COLO829 (cell line): ENCODE results near the gene CATSPER4.

Source experiments
- DNase-seq: peaks from one replicate; pipeline ENCODE4 v3.0.0; 2012; ENCODE audit warnings: low spot score

Gene CATSPER4

GRCh38 chr1:26190373-26190987, at the start of gene CATSPER4:
Gene CATSPER4 (plus strand): TSS chr1:26190602. CDS start chr1:26190628, 26 bp downstream.
- peak; percentile 47 for DNase-seq

GRCh38 chr1:26142159-26142558, 48.2 kb upstream of the CATSPER4 start:
- no peak for DNase-seq

GRCh38 chr1:26145041-26145959, 45.1 kb upstream of the CATSPER4 start:
- peak; percentile 68 for DNase-seq

DNA sequence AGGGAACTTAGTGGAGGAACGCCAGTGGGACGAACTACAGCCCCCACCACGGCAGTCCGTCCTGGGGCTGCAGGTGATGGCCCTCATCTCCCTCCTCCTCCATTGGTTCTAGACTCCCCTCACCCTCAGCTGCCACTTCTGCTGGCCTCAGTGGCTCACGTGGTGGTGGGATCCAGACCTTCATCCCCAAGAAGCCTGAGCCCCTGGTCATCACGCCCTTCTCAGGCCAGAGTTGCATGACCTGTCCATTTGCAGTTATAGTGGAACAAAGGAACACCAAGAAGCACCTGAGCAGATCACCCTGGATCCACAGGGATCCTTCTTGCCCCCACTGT, 44.5 kb upstream of the CATSPER4 start:
- no peak for DNase-seq

DNA sequence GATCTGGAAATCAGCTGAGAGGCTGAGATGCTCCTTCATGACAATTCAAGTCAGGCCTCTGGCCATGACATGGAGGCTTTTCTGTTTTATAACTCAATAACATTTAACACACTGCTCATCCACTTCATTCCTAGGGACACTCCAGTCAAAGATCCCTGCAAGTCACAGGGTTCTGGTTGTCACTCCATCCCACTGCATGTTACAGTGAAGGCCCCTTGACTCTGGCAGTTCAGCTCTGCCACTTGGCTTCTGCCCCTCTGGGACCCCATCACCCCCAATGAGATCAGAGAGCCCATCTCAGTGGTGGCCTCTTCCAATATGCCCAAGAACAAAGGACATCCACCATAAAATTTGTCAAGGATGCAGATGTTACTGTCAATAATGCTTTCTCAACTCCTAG, 41.5 kb upstream of the CATSPER4 start:
- DNase-seq, result no peak

DNA sequence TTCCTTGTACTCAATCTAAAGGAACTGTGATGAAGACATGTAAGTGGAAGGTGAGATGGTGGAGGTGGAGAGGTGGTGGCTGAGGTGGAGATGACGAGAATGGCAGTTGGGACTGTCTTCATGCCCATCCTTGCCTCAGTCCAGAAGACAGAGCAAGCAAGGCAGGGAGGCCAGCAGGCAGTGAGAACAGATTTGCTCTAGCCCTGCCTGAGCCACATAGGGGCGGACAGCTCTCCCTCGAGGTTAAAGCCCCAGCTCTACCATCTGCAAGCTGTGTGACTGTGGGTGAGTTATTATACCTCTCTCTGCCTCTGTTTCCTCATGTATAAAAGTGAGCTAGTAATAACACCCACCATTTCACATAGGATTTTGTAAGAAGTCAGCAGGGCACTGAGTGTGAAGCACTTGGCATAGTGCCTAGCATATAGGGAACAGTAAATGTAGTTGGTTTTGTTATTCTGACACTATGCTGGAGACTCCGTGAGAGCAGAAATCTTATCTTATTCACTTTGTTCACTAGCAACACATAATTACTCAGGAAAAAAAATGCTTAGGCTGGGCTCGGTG, 36.4 kb upstream of the CATSPER4 start:
- DNase-seq, result no peak

DNA sequence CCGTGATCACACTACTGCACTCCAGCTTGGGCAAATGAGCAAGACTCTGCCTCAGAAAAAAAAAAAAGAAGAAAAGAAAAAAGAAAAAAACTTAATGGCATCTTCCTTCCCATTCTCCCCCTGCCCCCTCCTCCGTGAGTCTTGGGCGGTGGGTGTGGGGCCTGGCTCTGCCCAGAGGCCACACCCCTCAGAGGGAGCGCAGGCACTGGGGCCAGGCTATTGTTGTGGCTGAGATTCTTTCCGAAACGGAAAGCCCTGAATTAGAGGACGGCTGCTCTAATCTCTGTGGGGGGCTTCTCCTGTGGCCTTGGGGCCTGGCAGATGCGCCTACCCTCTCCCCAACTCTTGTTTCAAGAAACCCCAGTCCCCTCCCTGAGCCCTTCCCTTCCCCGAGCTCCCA, 35.7 kb upstream of the CATSPER4 start:
- no peak for DNase-seq

DNA sequence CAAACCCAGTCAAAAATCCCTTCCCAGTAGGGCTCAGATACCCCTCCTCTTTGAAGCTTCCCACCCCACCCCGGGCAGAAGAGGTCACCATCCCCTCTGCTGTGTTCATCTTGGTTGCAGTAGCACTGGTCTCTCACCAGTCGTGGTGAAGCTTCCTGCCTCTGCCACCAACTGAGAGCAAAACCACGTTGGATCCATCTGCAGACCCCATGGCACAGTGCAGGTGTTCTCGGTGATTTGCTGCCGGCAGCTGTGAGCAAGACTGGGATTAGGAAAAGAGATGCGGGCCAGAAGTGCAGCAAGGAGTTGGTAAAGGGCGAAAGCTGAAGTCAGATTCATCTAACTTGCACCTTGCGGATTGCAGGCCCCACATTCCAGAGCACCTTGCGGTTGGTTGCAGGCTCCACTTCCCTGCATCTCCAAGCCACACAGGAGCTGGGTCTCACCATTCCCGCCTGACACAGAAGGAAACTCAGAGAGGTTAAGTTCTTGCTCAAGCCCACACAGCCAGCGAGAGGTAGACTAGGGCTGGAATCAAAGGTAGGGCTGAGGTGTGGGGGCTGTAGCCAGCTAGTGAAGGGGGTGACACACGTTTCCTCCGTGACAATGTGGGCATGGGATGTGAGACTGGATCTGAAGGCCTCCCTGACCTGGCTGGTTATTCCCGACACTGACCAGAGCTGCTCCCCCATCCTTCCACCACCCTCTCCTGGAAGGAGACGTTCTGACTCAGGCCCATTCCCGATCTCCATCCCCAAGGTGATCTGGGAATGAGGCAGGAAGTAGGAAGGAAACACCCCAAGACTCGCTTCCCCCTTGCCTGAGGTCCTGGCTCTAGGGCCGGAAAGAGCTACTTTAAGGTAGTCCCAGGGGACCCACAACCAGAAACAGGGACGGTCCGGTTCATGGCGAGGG, 34.8 kb upstream of the CATSPER4 start:
- DNase-seq, result no peak

- DNase-seq, result peak; percentile 24
Observed at GRCh38 chr1:26156285-26157038, 33.9 kb upstream of the CATSPER4 start.

GRCh38 chr1:26158271-26158907, 32.0 kb upstream of the CATSPER4 start:
- DNase-seq, result no peak

GRCh38 chr1:26158908-26159742, 31.3 kb upstream of the CATSPER4 start, which contains the start of gene FAM110D:
Gene FAM110D (plus strand): TSS chr1:26159079. CDS start chr1:26161292, 2,213 bp downstream.
- no peak for DNase-seq

DNA sequence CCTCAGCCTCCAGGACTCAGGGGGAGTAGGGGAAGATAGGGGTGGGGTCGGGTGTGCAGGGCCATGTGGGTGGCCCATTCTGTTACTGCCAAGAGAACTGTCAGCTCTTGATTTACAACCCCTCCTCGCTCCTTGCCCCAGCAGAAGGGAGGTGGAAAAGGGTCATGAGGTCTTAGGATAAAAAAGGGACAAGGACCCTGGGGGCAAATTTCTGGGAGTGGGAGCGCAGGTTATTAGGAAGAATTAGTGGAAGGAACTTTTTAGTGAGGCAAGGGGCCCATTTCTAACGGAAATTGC, 30.7 kb upstream of the CATSPER4 start:
- no peak for DNase-seq

- DNase-seq, result no peak
Observed at GRCh38 chr1:26160527-26161414, 29.6 kb upstream of the CATSPER4 start.

- no peak for DNase-seq
Observed at GRCh38 chr1:26161415-26162219, 28.8 kb upstream of the CATSPER4 start.

GRCh38 chr1:26162220-26162709, 28.1 kb upstream of the CATSPER4 start:
- DNase-seq, result no peak

GRCh38 chr1:26163684-26164035, 26.7 kb upstream of the CATSPER4 start:
- no peak for DNase-seq

DNA sequence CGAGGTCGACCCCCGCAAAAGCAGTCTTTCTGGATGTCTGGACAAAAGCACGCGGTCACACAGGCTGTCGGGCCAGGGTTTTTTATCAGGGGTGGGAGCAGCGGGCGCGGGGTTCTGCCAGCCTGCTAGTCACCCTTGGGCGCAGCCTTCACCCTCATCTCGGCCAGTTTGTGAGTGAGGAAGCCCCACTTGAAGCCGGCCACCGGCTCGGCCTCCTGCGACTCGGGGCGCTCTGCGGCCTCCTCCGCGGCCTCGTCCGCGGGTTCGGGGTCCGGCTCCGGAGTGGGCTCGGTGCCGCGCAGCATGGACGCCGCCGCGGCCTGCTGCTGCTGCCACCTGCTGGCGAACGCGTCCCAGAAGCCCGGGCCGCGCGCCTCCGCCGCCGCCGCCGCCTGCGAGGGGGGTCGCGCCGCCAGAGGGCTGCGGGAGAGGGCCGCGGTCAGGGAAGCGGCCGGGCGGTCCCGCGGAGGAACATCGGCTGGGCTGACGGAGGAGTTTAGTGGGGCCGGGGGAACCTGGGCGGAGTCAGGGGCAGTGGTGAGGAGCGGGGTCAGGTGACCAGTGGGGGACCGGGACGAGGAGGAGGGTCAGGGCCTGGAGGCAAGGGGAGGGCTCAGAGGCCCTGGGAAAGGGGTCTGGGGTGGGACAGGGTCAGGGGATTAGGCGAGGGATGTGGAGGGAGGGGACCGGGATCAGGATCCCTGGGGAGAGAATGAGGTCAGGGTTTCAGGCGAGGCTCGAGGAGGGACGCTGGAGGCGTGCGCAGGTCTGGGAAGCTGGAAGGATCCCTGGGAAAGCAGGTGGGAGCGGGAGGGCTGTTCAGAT, 26.2 kb upstream of the CATSPER4 start:
- DNase-seq, result no peak
